NB4 (cell line): ENCODE results near the gene CD99.
"Not testable (repeated sequence)": the region's sequence is repeated elsewhere in the genome, so short reads cannot be mapped to it uniquely, and the experiment has no call there.

ENCODE experiments used
- DNase-seq: peaks from one replicate; pipeline ENCODE4 v3.0.0; 2010; ENCODE audit warnings: low read depth
- H3K4me3 ChIP-seq: one replicate; pipeline ENCODE4 v1.5.1; 2011; ENCODE audit warnings: mild to moderate bottlenecking, low read depth, low read length, moderate library complexity
- MYC ChIP-seq: IDR thresholded peaks from 2 replicates; pipeline ENCODE4 v1.6.1; 2011; ENCODE audit warnings: low read depth, low read length
- POLR2A ChIP-seq: IDR thresholded peaks from 2 replicates; pipeline ENCODE4 v1.6.1; 2011; ENCODE audit warnings: mild to moderate bottlenecking; ENCODE audit not compliant: insufficient read length; ENCODE audit errors: extremely low read depth
- TF ChIP-seq, protein P1 (sequence below): IDR thresholded peaks from 2 replicates; pipeline ENCODE4 v1.6.1; 2011; ENCODE audit warnings: low read depth, low read length
- TF ChIP-seq, protein P2 (sequence below): IDR thresholded peaks from one replicate; pipeline ENCODE4 v1.5.1; 2012; ENCODE audit warnings: low read depth, low read length

The CD99 gene

DNA sequence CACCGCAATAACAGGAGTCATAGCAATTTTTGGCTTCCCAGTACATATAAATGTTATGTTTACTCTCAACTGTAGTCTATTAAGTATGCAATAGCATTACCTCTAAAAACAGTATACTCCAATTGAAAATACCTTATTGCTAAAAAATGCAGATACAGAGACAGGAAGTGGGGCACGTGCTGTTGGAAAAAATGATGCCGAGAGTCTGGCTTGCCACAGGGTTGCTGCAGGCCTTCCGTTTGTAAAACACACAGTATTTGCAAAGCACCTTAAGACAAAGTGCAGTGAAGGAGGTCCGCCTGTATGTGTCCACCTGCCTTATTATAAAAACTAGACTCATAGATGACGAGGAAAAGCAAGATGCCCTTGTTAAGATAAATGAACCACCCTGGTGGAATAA is 23.5 kb downstream of the CD99 start:
- DNase-seq, result no peak
- TF ChIP-seq, protein P1, sequence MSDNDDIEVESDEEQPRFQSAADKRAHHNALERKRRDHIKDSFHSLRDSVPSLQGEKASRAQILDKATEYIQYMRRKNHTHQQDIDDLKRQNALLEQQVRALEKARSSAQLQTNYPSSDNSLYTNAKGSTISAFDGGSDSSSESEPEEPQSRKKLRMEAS, result no peak
- H3K4me3 ChIP-seq, result no peak overlapping the region

DNA sequence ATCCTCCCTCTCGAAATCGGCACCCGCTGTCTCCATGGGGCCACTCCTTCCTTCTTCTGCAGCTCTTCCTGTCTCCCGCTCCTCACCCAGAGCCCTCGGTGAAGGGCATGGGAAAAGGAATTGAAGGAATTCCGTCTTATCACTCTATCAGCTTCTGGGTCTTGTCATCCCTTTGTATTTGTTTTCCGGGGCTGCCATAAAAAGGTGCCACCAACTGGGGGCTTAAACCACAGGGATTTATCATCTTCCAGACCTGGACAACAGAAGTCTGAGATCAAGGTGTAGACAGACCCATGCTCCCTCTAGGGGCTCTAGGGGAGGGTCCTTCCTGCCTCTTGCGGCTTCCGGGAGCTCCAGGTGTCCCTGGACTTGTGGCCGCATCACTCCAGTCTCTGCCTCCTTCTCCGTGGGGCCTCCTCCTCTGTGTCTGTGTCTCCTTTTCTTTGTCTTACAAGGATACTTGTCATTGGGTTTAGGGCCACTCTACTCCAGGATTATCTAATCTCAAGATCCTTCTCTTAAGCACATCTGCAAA is 24.0 kb downstream of the CD99 start:
- no peak overlapping the region for H3K4me3 ChIP-seq
- DNase-seq, result no peak
- TF ChIP-seq, protein P2, sequence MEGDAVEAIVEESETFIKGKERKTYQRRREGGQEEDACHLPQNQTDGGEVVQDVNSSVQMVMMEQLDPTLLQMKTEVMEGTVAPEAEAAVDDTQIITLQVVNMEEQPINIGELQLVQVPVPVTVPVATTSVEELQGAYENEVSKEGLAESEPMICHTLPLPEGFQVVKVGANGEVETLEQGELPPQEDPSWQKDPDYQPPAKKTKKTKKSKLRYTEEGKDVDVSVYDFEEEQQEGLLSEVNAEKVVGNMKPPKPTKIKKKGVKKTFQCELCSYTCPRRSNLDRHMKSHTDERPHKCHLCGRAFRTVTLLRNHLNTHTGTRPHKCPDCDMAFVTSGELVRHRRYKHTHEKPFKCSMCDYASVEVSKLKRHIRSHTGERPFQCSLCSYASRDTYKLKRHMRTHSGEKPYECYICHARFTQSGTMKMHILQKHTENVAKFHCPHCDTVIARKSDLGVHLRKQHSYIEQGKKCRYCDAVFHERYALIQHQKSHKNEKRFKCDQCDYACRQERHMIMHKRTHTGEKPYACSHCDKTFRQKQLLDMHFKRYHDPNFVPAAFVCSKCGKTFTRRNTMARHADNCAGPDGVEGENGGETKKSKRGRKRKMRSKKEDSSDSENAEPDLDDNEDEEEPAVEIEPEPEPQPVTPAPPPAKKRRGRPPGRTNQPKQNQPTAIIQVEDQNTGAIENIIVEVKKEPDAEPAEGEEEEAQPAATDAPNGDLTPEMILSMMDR, result no peak
- TF ChIP-seq POLR2A (no peak), MYC (no peak)
- TF ChIP-seq, protein P1, result no peak

DNA sequence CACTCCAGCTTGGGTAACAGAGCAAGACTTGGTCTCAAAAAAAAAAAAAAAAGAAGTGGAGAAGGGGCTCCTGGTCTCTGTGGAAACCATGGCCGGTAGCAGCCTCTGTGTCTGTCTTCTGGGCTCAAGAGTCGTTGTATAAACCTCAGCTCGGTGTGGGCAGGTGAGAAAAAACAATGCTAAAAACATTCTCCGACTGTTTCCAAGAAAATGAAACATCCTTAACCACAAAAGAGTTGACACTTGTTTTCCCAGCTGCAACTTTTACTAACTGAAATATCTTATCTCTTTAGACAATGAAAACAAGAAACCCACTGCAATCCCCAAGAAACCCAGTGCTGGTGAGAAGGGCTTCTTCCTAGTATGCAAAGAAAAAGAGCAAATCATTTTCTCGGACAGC is 26.2 kb downstream of the CD99 start:
- no peak for DNase-seq
- TF ChIP-seq, protein P1, result no peak
- TF ChIP-seq MYC, result no peak
- TF ChIP-seq POLR2A, result no peak
- TF ChIP-seq, protein P2, result no peak
- H3K4me3 ChIP-seq, result no peak overlapping the region

DNA sequence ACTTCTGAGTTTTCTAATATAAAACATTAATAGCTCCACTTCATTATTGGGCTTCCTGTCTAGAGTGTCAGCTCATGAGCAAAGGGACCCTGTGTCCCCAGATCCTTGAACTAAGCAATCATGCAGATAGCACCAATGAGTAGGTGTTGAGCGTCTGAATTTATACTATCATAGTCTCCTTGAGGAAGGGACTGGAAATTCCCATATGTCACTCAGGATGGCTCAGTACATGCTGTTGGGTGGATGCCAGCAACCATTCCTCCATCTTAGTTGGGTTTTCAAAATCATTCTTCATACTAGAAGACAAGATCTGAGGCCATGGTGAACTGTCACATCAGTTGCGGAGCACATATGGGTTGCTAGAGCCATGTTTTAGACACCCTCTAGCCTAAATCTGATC is 27.7 kb downstream of the CD99 start:
- no peak overlapping the region for H3K4me3 ChIP-seq
- TF ChIP-seq, protein P1, result no peak
- no peak for DNase-seq

DNA sequence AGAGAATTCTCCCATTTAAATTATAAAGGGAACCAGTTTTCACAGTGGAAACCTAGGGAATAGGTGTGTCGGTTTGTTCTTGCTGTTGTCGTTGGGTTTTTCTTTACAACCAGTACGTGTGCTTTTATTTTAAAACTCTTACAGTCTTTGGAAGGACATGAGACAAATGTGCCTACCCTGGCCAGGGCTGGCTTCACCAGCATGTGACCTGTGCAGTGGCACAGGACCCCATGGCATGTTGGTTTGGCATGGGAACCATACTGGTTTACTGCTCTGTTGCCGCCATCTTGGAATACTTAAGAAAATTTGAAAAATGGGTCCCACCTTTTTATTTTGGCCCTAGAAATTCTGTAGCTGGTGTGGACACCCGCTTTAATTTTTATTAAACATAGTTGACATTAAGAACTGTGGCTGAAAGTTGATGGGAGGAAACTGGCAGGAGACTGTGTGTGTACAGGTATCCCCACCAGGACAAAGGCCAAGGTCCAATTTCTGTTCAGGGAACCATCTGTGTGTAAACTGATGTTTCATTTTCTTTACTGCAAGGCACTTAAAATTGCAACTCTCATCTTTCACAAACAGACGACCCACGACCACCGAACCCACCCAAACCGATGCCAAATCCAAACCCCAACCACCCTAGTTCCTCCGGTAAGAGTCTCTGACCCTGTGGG is 28.8 kb downstream of the CD99 start:
- TF ChIP-seq, protein P2, result no peak
- no peak for TF ChIP-seq MYC
- TF ChIP-seq POLR2A, result no peak
- TF ChIP-seq, protein P1, result no peak
- no peak for DNase-seq
- no peak overlapping the region for H3K4me3 ChIP-seq

DNA sequence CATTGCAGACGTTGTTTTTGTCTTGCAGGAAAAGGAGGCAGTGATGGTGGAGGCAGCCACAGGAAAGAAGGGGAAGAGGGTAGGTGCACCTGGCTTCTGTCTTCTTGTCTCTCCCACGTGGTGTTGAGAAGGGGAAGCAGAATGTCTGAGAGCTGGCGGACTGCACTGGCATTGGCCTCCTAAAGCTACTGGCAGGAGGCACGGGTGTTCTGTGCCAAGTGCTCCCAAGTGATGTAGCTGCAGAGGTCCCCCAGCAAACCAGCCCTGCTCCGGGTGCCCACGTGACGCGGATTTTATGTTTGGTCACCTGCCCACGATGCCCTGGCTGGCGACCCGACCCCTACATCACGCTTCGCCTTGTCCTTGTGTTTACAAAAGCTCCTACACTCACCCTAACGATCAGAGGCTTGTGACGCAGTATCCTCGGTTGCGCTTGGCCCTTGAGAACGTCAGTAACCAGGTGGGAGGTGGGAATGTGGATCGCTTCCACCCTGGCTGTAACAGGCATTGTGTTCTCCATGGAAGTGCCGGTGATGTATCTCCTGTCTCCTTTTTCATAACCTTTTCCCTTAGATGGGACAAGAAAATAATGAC is 32.3 kb downstream of the CD99 start:
- H3K4me3 ChIP-seq, result no peak overlapping the region
- TF ChIP-seq, protein P1, result no peak
- TF ChIP-seq MYC (no peak), POLR2A (no peak)
- TF ChIP-seq, protein P2, result no peak
- no peak for DNase-seq

DNA sequence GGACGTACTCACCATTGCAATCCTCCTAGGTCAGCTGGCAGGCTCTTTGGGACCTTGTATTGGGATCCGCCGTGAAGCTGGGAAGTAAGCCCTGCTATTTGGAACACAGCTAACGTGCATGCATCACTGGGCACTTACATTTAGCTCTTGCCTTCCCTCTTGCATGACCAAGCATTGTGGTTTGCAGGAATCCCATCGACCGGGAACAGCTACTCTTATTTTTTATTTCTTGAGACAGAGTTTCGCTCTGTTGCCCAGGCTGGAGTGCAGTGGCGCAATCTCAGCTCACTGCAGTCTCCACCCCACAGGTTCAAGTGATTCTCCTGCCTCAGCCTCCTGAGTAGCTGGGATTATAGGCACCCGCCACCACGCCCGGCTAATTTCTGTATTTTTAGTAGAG is 36.2 kb downstream of the CD99 start:
- not testable (repeated sequence) for DNase-seq, H3K4me3 ChIP-seq
